Left ventricle myocardium inferior (tissue), 1 donor: ENCODE results near the gene SLC12A1. TPM values are rescaled to one million over a fixed set of nuclear protein-coding genes. Genes with fewer than 3 reads are reported as not detected.
A peak's percentile ranks its signal among the peaks of the same experiment; 100 is the strongest.
"Not testable (repeated sequence)": the region's sequence is repeated elsewhere in the genome, so short reads cannot be mapped to it uniquely, and the experiment has no call there.

Experiments
- DNase-seq: peaks from one replicate; pipeline ENCODE4 v3.0.0-alpha.2; 2020
- H3K27ac ChIP-seq: fragments of 200-600 bp; replicated peaks from 2 replicates; pipeline ENCODE4 v1.8.0; 2021
- H3K27me3 ChIP-seq: fragments of 200-600 bp; 2 replicates; pipeline ENCODE4 v1.8.0; 2021; ENCODE audit warnings: low read depth
- H3K36me3 ChIP-seq: fragments of 200-600 bp; 2 replicates; pipeline ENCODE4 v1.8.0; 2021
- H3K4me1 ChIP-seq: fragments of 200-600 bp; 2 replicates; pipeline ENCODE4 v1.8.0; 2021
- H3K4me3 ChIP-seq: fragments of 200-600 bp; 2 replicates; pipeline ENCODE4 v1.8.0; 2021; ENCODE audit warnings: mild to moderate bottlenecking, moderate library complexity
- H3K9me3 ChIP-seq: fragments of 200-600 bp; replicated peaks from 2 replicates; pipeline ENCODE4 v1.8.0; 2021
- intact Hi-C: fragments of 100-400 bp; cut with micrococcal nuclease; formaldehyde crosslinking; loops from one replicate; pipeline ENCODE4 v1.11.0; 2022
- total RNA-seq: library from RNA; stranded (reverse); fragmentation: NEBNext Ultra II Directional; extraction: Animal tissue kit (Norgen Biotek cat#: 25700); gene quantifications from one replicate; pipeline ENCODE4 v1.2.1, GENCODE V29; 2021
- TF ChIP-seq, protein P1 (sequence below): fragments of 200-600 bp; IDR thresholded peaks from 2 replicates; pipeline ENCODE4 v1.8.0; 2021; ENCODE audit warnings: antibody characterized with exemption, mild to moderate bottlenecking, borderline replicate concordance
- donor health status: DM: no; HTN: yes; CAD: no; lungs with severe emphysema.

Gene SLC12A1
- total RNA-seq, 1 donor from 2014 or later, result not detected

DNA sequence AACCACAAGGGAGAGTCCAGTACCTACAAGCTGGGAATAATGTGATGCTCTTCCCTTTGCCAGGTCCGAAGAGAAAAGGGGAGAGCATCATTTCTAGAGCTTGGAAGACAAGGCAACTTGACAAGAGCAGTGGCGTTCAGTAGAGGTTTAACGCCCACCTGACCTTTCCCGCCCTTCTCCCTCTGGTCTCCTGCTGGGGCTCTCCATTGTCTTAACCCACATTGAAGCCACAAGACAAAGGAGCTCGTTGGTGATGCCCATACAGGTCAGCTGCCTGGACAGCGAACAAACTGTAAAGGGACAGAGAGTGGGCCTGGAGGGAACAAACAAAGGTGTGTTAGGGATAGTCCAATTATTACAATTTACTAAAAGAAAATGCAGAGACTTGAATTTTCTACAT is 112.0 kb downstream of the SLC12A1 start:
- Histone ChIP-seq H3K4me1 (no peaks in the 10 kb centered on the region), H3K27me3 (peaks cover 6% of the 10 kb centered on the region), H3K9me3 (no peaks in the 10 kb centered on the region), H3K4me3 (no peak overlapping the region), H3K36me3 (no peaks in the 10 kb centered on the region), H3K27ac (no peak overlapping the region)
- TF ChIP-seq, protein P1, sequence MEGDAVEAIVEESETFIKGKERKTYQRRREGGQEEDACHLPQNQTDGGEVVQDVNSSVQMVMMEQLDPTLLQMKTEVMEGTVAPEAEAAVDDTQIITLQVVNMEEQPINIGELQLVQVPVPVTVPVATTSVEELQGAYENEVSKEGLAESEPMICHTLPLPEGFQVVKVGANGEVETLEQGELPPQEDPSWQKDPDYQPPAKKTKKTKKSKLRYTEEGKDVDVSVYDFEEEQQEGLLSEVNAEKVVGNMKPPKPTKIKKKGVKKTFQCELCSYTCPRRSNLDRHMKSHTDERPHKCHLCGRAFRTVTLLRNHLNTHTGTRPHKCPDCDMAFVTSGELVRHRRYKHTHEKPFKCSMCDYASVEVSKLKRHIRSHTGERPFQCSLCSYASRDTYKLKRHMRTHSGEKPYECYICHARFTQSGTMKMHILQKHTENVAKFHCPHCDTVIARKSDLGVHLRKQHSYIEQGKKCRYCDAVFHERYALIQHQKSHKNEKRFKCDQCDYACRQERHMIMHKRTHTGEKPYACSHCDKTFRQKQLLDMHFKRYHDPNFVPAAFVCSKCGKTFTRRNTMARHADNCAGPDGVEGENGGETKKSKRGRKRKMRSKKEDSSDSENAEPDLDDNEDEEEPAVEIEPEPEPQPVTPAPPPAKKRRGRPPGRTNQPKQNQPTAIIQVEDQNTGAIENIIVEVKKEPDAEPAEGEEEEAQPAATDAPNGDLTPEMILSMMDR, result no peak
- no peak for DNase-seq
- intact Hi-C loops, result no loop called here

DNA sequence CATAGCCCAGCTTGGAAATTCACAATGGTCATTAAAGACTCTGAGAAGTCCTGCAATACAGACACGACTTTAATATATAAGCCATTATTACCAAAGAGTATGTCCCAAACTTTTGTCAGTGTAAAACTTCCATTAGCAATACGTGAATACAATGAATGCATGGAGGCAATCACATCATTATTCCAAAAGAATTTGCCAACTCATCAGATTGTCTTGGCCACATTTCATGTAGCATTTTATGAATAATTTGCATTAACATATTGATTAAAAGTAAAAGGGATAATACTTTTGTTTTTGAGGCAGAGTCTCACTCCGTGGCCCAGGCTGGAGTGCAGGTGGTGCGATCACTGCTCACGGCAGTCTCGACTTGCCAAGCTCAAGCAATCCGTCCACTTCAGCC is 117.2 kb downstream of the SLC12A1 start:
- intact Hi-C loops, result no loop called here
- Histone ChIP-seq H3K27me3 (no peaks in the 10 kb centered on the region), H3K4me1 (no peaks in the 10 kb centered on the region), H3K36me3 (no peaks in the 10 kb centered on the region), H3K4me3 (no peak overlapping the region), H3K9me3 (no peaks in the 10 kb centered on the region), H3K27ac (no peak overlapping the region)
- no peak for DNase-seq
- TF ChIP-seq, protein P1, result no peak

DNA sequence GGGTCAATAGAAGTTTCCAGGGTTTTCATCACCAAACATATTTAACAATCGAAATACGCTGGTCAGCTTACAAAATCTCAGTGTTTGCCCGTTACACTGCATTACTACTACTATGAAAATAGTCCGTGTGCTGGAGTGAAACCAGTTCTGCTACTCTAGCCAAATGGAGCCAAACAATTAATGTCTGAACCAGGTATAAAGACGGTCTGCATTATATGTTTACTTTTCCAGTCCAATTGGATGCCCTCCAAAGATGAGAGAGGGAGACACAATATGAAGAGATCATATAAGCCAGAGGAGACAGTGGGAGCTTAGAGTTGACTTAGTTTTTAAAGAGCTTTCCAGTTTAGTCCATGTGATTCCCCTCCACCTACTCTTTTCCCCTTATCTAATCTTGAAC is 118.8 kb downstream of the SLC12A1 start:
- TF ChIP-seq, protein P1, result no peak
- Histone ChIP-seq H3K27me3 (no peaks in the 10 kb centered on the region), H3K9me3 (no peaks in the 10 kb centered on the region), H3K27ac (no peak overlapping the region), H3K36me3 (no peaks in the 10 kb centered on the region), H3K4me3 (no peak overlapping the region), H3K4me1 (peaks cover 1% of the 10 kb centered on the region)
- intact Hi-C loops, result no loop called here
- DNase-seq, result no peak

DNA sequence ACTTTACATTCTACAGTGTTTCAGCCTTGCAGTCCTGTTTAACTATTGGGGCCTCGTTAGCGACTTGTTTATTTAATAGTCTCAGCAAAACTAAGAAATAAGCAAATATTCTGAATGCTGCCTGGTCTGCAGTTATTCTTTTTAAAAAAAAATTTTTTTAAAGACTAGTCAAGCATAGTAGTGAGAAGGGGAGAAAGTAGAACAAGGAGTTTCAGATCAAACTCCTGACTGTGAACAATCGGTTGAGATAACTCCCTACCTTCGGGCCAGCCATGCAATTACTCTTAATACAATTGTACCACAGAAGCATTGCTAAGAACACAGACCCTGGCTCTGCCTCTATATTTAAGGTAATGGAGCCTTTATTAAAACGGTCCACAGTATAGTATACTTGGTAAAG is 119.3 kb downstream of the SLC12A1 start:
- TF ChIP-seq, protein P1, result no peak
- no peaks in the 10 kb centered on the region for H3K27me3 ChIP-seq
- no peak for DNase-seq
- H3K27ac ChIP-seq, result no peak overlapping the region
- H3K9me3 ChIP-seq, result no peaks in the 10 kb centered on the region
- no peaks in the 10 kb centered on the region for H3K36me3 ChIP-seq
- H3K4me3 ChIP-seq, result no peak overlapping the region
- intact Hi-C loops, result no loop called here
- H3K4me1 ChIP-seq, result peaks cover 6% of the 10 kb centered on the region

DNA sequence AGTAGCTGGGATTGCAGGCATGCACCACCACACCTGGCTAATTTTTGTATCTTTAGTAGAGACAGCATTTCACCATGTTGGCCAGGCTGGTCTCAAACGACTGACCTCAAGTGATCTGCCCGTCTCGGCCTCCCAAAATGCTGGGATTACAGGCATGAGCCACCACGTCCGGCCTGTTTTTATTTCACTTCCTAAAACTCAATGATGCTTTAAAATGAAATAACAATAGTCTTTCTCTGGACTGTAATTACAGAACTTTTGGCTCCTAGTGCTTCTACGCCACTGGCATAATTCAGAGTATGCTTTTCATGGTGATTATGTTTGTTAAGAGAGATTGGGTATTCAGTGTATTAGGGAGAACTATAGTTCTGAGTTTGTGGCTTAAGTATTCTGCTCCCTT is 120.1 kb downstream of the SLC12A1 start:
- intact Hi-C loops, H3K4me3 ChIP-seq, H3K27me3 ChIP-seq, H3K9me3 ChIP-seq, H3K36me3 ChIP-seq, H3K27ac ChIP-seq, DNase-seq: not testable (repeated sequence)
- H3K4me1 ChIP-seq, result peaks cover 14% of the 10 kb centered on the region

DNA sequence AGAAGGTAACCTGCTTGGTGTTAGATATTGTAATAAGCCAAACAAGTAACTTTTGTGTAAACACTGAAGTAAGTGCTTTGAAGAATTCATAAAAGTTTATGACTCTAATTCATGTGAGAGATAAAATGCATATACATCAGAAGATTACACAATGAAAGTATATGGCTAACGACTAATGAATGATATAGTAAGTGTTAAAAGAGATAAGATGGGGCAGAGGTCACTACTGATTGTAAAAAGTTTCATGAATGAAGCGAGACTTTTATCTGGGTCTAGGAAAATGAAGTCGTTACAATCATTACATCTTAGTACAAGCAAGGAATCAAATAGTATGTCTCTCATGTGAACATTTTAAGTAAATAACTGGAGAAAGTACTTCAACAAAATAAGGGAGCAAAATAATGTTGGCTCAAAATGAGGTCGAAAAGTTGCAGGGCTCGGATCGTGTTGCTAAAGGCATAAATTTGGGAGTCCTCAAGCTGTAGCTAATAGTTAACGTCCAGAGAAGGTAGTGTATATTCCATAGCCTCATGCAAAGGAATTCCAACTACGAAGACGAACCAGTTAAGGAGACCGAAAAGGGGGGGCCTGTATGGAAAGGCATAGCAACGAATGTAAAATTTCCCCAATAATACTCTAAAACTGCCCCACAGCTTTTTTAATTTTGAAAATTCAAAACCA is 124.1 kb downstream of the SLC12A1 start:
- no peaks in the 10 kb centered on the region for H3K27me3 ChIP-seq
- peaks cover 13% of the 10 kb centered on the region for H3K36me3 ChIP-seq
- H3K4me1 ChIP-seq, result peaks cover 29% of the 10 kb centered on the region
- H3K9me3 ChIP-seq, result no peaks in the 10 kb centered on the region
- peak overlapping the region; percentile 99 for H3K27ac ChIP-seq
- intact Hi-C loops, result no loop called here
- DNase-seq, result no peak
- TF ChIP-seq, protein P1, result no peak
- H3K4me3 ChIP-seq, result peak overlapping the region; percentile 93
